Adipocyte (in vitro differentiated cells): Measurements from ENCODE around the gene C19orf81.

Experiments
- DNase-seq: peaks from one replicate; pipeline ENCODE4 v3.0.0-alpha.2; 2015; ENCODE audit warnings: low read depth
- H3K27me3 ChIP-seq: replicated peaks from 2 replicates; pipeline ENCODE4 v1.7.0; 2013; ENCODE audit warnings: mild to moderate bottlenecking, low read length, moderate library complexity; ENCODE audit not compliant: control insufficient read depth, insufficient read depth
- H3K36me3 ChIP-seq: 2 replicates; pipeline ENCODE4 v1.7.0; 2013; ENCODE audit warnings: low read length, mild to moderate bottlenecking, moderate library complexity; ENCODE audit not compliant: control insufficient read depth, insufficient read depth, severe bottlenecking
- H3K4me1 ChIP-seq: 2 replicates; pipeline ENCODE4 v1.7.0; 2013; ENCODE audit warnings: mild to moderate bottlenecking, low read length, moderate library complexity; ENCODE audit not compliant: control insufficient read depth, insufficient read depth
- H3K4me3 ChIP-seq: 2 replicates; pipeline ENCODE4 v1.7.0; 2013; ENCODE audit warnings: mild to moderate bottlenecking, low read length, moderate library complexity
- H3K9ac ChIP-seq: 2 replicates; pipeline ENCODE4 v1.7.0; 2013; ENCODE audit warnings: mild to moderate bottlenecking, low read length, moderate library complexity
- H3K9me3 ChIP-seq: 2 replicates; pipeline ENCODE4 v1.7.0; 2013; ENCODE audit warnings: mild to moderate bottlenecking, low read length, moderate library complexity; ENCODE audit not compliant: control insufficient read depth

Gene C19orf81

DNA sequence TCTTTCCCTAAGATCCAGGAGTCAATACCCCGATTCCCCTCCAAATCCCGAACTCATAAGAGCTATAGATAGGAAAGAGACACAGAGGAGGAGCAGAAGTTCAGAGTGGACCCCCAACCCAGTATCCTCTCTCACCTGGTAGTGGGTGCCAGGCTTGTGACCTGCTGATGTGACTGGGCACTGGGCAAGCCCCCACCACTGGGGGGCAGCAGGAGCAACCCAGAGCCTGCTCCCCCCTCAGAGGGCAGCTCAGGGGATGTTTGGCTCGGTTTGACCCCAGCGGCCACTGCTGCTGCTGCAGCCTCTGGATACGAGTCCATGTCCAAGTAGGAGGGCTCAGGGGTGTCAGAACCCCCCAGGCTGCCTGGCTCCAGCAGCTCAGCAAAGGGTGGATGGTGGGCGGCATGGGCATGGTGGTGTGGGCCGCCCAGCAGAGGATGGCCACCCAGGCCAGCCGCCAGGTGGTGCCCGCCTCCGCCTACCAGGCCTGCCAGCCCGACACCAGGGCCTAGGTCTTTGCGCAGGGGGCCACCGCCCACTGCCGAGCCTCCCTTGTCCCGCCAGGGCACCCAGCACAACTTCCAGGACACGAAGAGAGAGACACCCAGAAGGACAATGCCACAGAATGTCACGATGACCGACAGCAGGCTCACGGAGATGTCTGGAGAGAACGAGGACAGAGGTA, 17.0 kb upstream of the C19orf81 start:
- H3K4me3 ChIP-seq: no peak overlapping the region

DNA sequence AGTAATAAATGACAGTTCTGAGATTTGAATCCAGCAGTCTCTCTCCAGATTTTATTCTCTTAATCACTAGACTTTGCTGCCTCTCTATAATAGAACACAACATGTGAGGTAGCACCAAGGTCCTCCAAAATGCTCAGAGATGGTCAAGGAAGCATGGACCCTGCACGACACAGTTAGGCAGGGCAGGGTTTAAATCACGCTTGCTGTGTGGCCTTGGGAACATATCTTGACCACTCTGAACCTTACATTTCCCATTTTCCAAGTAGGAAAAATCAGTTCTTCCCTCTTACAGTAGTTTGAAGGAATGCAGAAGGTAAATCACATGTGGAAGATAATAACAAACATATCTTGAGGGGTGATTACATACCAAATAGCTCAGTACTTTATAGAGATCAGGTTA, 15.9 kb upstream of the C19orf81 start:
- Histone ChIP-seq H3K4me1 (no peaks in the 10 kb centered on the region), H3K36me3 (no peaks in the 10 kb centered on the region), H3K9ac (no peak overlapping the region), H3K9me3 (peaks cover 26% of the 10 kb centered on the region), H3K27me3 (peaks cover 14% of the 10 kb centered on the region), H3K4me3 (no peak overlapping the region)
- no peak for DNase-seq

More for the DNA sequence above, 17.0 kb upstream of the C19orf81 start:
- H3K27me3 ChIP-seq: peaks cover 8% of the 10 kb centered on the region
- DNase-seq: no peak
- no peak overlapping the region for H3K9ac ChIP-seq
- no peaks in the 10 kb centered on the region for H3K4me1 ChIP-seq
- H3K36me3 ChIP-seq: no peaks in the 10 kb centered on the region
- peaks cover 26% of the 10 kb centered on the region for H3K9me3 ChIP-seq

- Histone ChIP-seq H3K4me1 (no peaks in the 10 kb centered on the region), H3K9me3 (peaks cover 26% of the 10 kb centered on the region), H3K36me3 (no peaks in the 10 kb centered on the region), H3K27me3 (peaks cover 21% of the 10 kb centered on the region), H3K4me3 (no peak overlapping the region), H3K9ac (no peak overlapping the region)
- no peak for DNase-seq
Measured at GRCh38 chr19:50633973-50634372, 15.3 kb upstream of the C19orf81 start.

- Histone ChIP-seq H3K9me3 (peaks cover 26% of the 10 kb centered on the region), H3K4me1 (no peaks in the 10 kb centered on the region), H3K9ac (no peak overlapping the region), H3K4me3 (no peak overlapping the region), H3K27me3 (peaks cover 32% of the 10 kb centered on the region), H3K36me3 (no peaks in the 10 kb centered on the region)
- DNase-seq: no peak
Measured at GRCh38 chr19:50636317-50637085, 12.7 kb upstream of the C19orf81 start.

GRCh38 chr19:50638600-50638999, 10.6 kb upstream of the C19orf81 start:
- H3K4me1 ChIP-seq: no peaks in the 10 kb centered on the region
- no peak overlapping the region for H3K4me3 ChIP-seq
- H3K36me3 ChIP-seq: no peaks in the 10 kb centered on the region
- H3K27me3 ChIP-seq: peaks cover 32% of the 10 kb centered on the region
- no peak for DNase-seq
- no peak overlapping the region for H3K9ac ChIP-seq
- peaks cover 19% of the 10 kb centered on the region for H3K9me3 ChIP-seq

GRCh38 chr19:50639121-50640112, 9.8 kb upstream of the C19orf81 start, which contains the start of gene SYT3:
SYT3 (minus strand) TSS chr19:50639881; CDS start chr19:50637411, 2,470 bp downstream.
- H3K9me3 ChIP-seq: peaks cover 11% of the 10 kb centered on the region
- no peaks in the 10 kb centered on the region for H3K36me3 ChIP-seq
- no peak within 1 kb of the TSS for H3K9ac ChIP-seq
- peak within 1 kb of the TSS; percentile 74 for H3K4me3 ChIP-seq
- no peaks in the 10 kb centered on the region for H3K4me1 ChIP-seq
- peaks cover 35% of the 10 kb centered on the region for H3K27me3 ChIP-seq
- DNase-seq: peak; percentile 78

DNA sequence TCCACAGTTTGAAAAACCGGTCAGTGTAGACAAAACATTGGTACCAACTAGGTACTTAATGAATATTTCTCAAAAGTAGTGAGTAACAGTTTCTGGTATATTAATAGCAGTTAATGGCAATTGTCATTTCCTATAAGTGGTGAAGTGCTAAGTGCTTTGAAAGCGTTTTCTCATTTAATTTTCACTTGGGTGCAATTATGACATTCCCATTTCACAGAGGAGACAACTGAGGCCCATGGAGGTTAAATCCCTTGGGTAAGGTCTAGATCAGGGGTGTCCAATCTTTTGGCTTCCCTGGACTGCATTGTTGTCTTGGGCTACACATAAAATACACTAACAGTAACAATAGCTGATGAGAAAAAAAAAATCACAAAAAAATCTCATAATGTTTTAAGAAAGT, 8.9 kb upstream of the C19orf81 start:
- Histone ChIP-seq H3K36me3 (no peaks in the 10 kb centered on the region), H3K27me3 (peaks cover 41% of the 10 kb centered on the region), H3K4me1 (no peaks in the 10 kb centered on the region), H3K4me3 (no peak overlapping the region), H3K9me3 (peaks cover 4% of the 10 kb centered on the region), H3K9ac (no peak overlapping the region)
- no peak for DNase-seq

DNA sequence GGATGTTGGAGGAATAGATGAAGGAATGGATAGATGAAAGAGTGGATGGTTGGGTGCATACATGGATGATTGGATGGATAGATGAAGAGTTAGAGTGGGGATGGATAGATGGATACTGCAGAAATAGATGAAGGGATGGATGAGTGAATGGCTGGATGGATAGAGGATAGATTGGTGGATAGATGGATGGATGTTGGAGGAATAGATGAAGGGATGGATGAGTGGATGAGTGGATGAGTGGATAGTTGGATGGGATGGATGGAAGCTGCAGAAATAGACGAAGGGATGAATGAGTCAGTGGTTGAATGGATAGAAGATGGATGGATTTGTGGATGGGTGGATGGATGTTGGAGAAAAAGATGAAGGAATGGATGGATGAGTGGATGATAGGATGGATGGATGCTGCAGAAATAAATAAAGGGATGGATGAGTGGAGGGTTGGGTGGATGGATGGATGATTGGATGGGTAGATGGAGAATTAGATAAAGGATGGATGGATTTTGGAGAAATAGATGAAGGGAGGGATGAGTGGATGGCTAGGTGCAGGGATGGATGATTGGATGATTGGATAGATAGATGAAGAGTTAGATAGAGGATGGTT, 4.8 kb upstream of the C19orf81 start:
- no peaks in the 10 kb centered on the region for H3K9me3 ChIP-seq
- no peak overlapping the region for H3K4me3 ChIP-seq
- H3K9ac ChIP-seq: no peak overlapping the region
- no peak for DNase-seq
- H3K27me3 ChIP-seq: peaks cover 22% of the 10 kb centered on the region
- no peaks in the 10 kb centered on the region for H3K4me1 ChIP-seq
- H3K36me3 ChIP-seq: no peaks in the 10 kb centered on the region

GRCh38 chr19:50645107-50645506, 4.1 kb upstream of the C19orf81 start:
- Histone ChIP-seq H3K27me3 (peaks cover 19% of the 10 kb centered on the region), H3K9ac (no peak overlapping the region), H3K9me3 (no peaks in the 10 kb centered on the region), H3K36me3 (no peaks in the 10 kb centered on the region), H3K4me3 (no peak overlapping the region), H3K4me1 (no peaks in the 10 kb centered on the region)
- DNase-seq: no peak

GRCh38 chr19:50646074-50646807, 3.0 kb upstream of the C19orf81 start:
- Histone ChIP-seq H3K4me3 (no peak overlapping the region), H3K27me3 (peaks cover 15% of the 10 kb centered on the region), H3K9me3 (no peaks in the 10 kb centered on the region), H3K36me3 (no peaks in the 10 kb centered on the region), H3K4me1 (no peaks in the 10 kb centered on the region), H3K9ac (no peak overlapping the region)
- no peak for DNase-seq
